GM23338 (cell line): Measurements from ENCODE around the gene ANTXR1. TPM values are rescaled to one million over a fixed set of nuclear protein-coding genes. Genes with fewer than 3 reads are reported as not detected.

ENCODE experiments used
- ATAC-seq: fragments of 200-7000 bp; cut with Tn5 transposase; 3 replicates; pipeline ENCODE4 v1.9.1; 2020
- DNase-seq: peaks from one replicate; pipeline ENCODE4 v3.0.0-alpha.2; 2015; ENCODE audit warnings: low spot score
- H2AFZ ChIP-seq: fragments of 200-600 bp; sonication (generic); 2 replicates; pipeline ENCODE4 v1.8.0; 2016; ENCODE audit warnings: antibody characterized with exemption, mild to moderate bottlenecking, moderate library complexity
- H3F3A ChIP-seq: fragments of 200-600 bp; sonication (generic); replicated peaks from 2 replicates; pipeline ENCODE4 v1.8.0; 2017; ENCODE audit warnings: antibody characterized with exemption, mixed run types, low read depth
- H3K27ac ChIP-seq: fragments of 200-600 bp; sonication (generic); 2 replicates; pipeline ENCODE4 v1.6.1; 2016; ENCODE audit warnings: low read depth
- H3K27me3 ChIP-seq: fragments of 200-600 bp; sonication (generic); 2 replicates; pipeline ENCODE4 v1.8.0; 2016; ENCODE audit warnings: mild to moderate bottlenecking, mixed run types, moderate library complexity; ENCODE audit not compliant: insufficient read depth
- H3K36me3 ChIP-seq: fragments of 200-600 bp; sonication (generic); 2 replicates; pipeline ENCODE4 v1.8.0; 2016; ENCODE audit warnings: mild to moderate bottlenecking; ENCODE audit not compliant: insufficient read depth
- H3K4me1 ChIP-seq: fragments of 200-600 bp; sonication (generic); 2 replicates; pipeline ENCODE4 v1.8.0; 2016; ENCODE audit warnings: mild to moderate bottlenecking, moderate library complexity; ENCODE audit not compliant: insufficient read depth
- H3K4me2 ChIP-seq: fragments of 200-600 bp; sonication (generic); 2 replicates; pipeline ENCODE4 v1.7.1; 2017; ENCODE audit warnings: mixed run types
- H3K4me3 ChIP-seq: fragments of 200-600 bp; sonication (generic); 2 replicates; pipeline ENCODE4 v1.6.1; 2016; ENCODE audit warnings: mixed run types
- H3K79me2 ChIP-seq: fragments of 200-600 bp; sonication (generic); replicated peaks from 2 replicates; pipeline ENCODE4 v1.8.0; 2017; ENCODE audit warnings: mild to moderate bottlenecking; ENCODE audit not compliant: insufficient read depth
- H3K9me2 ChIP-seq: fragments of 200-600 bp; sonication (generic); 2 replicates; pipeline ENCODE4 v1.8.0; 2017; ENCODE audit not compliant: insufficient read depth
- H4K20me1 ChIP-seq: fragments of 200-600 bp; sonication (generic); replicated peaks from 2 replicates; pipeline ENCODE4 v1.8.0; 2017; ENCODE audit warnings: mild to moderate bottlenecking; ENCODE audit not compliant: insufficient read depth
- H3K27ac Mint-ChIP-seq: 2 replicates; pipeline ENCODE4 v1.8.0; 2020; ENCODE audit warnings: inconsistent platforms, mild to moderate bottlenecking, moderate library complexity, mixed read lengths
- H3K27me3 Mint-ChIP-seq: 3 replicates; pipeline ENCODE4 v1.8.0; 2022; ENCODE audit warnings: low read depth, mild to moderate bottlenecking, moderate library complexity, mixed read lengths, inconsistent platforms; ENCODE audit not compliant: insufficient read depth, poor library complexity
- H3K36me3 Mint-ChIP-seq: 3 replicates; pipeline ENCODE4 v1.8.0; 2021; ENCODE audit warnings: low read depth, mild to moderate bottlenecking, inconsistent platforms, moderate library complexity, mixed read lengths
- H3K4me1 Mint-ChIP-seq: 3 replicates; pipeline ENCODE4 v1.8.0; 2020; ENCODE audit warnings: mild to moderate bottlenecking, inconsistent platforms, mixed read lengths
- H3K4me3 Mint-ChIP-seq: 3 replicates; pipeline ENCODE4 v1.8.0; 2021; ENCODE audit warnings: moderate library complexity, mild to moderate bottlenecking, inconsistent platforms, mixed read lengths
- H3K9me3 Mint-ChIP-seq: 3 replicates; pipeline ENCODE4 v1.8.0; 2020; ENCODE audit warnings: moderate library complexity, mild to moderate bottlenecking, inconsistent platforms, mixed read lengths
- CREB1 ChIP-seq: fragments of 250-450 bp; sonication (Bioruptor Pico); IDR thresholded peaks from 2 replicates; pipeline ENCODE4 v1.5.0; 2020; ENCODE audit warnings: low read depth, mild to moderate bottlenecking, moderate library complexity
- ETS1 ChIP-seq: IDR thresholded peaks from 2 replicates; pipeline ENCODE4 v1.6.1; 2016; ENCODE audit warnings: antibody characterized with exemption
- EZH2 ChIP-seq: fragments of 200-600 bp; sonication (generic); IDR thresholded peaks from one replicate; pipeline ENCODE4 v1.8.0; 2017; ENCODE audit warnings: antibody characterized with exemption, mild to moderate bottlenecking, low read depth; ENCODE audit not compliant: unreplicated experiment
- EZH2phosphoT487 ChIP-seq: fragments of 200-600 bp; sonication (generic); IDR thresholded peaks from one replicate; pipeline ENCODE4 v1.8.1; 2018; ENCODE audit warnings: antibody characterized with exemption; ENCODE audit not compliant: unreplicated experiment
- JUNB ChIP-seq: IDR thresholded peaks from one replicate; pipeline ENCODE4 v1.6.1; 2016; ENCODE audit warnings: antibody characterized with exemption; ENCODE audit not compliant: unreplicated experiment
- NANOG ChIP-seq: IDR thresholded peaks from 2 replicates; pipeline ENCODE4 v1.6.1; 2016; ENCODE audit warnings: antibody characterized with exemption, borderline replicate concordance
- POLR2AphosphoS5 ChIP-seq: IDR thresholded peaks from 2 replicates; pipeline ENCODE4 v1.6.1; 2016; ENCODE audit warnings: antibody characterized with exemption, low read depth
- REST ChIP-seq: IDR thresholded peaks from one replicate; pipeline ENCODE4 v1.6.1; 2018; ENCODE audit warnings: antibody characterized with exemption; ENCODE audit not compliant: unreplicated experiment
- STAT1 ChIP-seq: IDR thresholded peaks from one replicate; pipeline ENCODE4 v1.6.1; 2016; ENCODE audit warnings: antibody characterized with exemption; ENCODE audit not compliant: unreplicated experiment
- ZNF114 ChIP-seq: fragments of 250-450 bp; sonication (Bioruptor Pico); IDR thresholded peaks from 2 replicates; pipeline ENCODE4 v1.5.0; 2020; ENCODE audit warnings: mild to moderate bottlenecking, moderate library complexity
- ZNF331 ChIP-seq: fragments of 250-450 bp; sonication (Bioruptor Pico); IDR thresholded peaks from 2 replicates; pipeline ENCODE4 v1.5.0; 2020; ENCODE audit warnings: low read depth, mild to moderate bottlenecking, moderate library complexity
- polyA plus RNA-seq: library from polyadenylated mRNA; unstranded; fragments of >200 nt; fragmentation: Nextera tagmentation; extraction: Ambion mirVana; gene quantifications from 2 replicates; pipeline ENCODE4 v1.2.1, GENCODE V29; 2016
- total RNA-seq: library from RNA; depleted of rRNA; stranded (reverse); fragments of >200 nt; shearing (Covaris generic); gene quantifications from 2 replicates; pipeline ENCODE4 v1.2.3, GENCODE V29; 2014
- TF ChIP-seq, protein P1 (sequence below), 2 experiments: fragments of 200-600 bp in 1 of 2; sonication (generic) in 1 of 2; conservative IDR thresholded peaks; 2 replicates each; pipeline versions ENCODE4 v1.5.1 to v1.6.1; 2016 to 2017; ENCODE audit warnings: antibody characterized with exemption in 2 of 2, low read depth in 2 of 2, mild to moderate bottlenecking in 2 of 2, moderate library complexity in 1 of 2

The ANTXR1 gene
- total and polyA plus RNA-seq, 2 experiments from 2014 or later: 16.1 to 23.1 TPM

- TF ChIP-seq ZNF331 (CRISPR knock-in tag) (no peak), EZH2 (no peak), CREB1 (CRISPR knock-in tag) (no peak), REST (no peak), ETS1 (no peak), NANOG (no peak), EZH2phosphoT487 (no peak), STAT1 (no peak)
- TF ChIP-seq, protein P1, sequence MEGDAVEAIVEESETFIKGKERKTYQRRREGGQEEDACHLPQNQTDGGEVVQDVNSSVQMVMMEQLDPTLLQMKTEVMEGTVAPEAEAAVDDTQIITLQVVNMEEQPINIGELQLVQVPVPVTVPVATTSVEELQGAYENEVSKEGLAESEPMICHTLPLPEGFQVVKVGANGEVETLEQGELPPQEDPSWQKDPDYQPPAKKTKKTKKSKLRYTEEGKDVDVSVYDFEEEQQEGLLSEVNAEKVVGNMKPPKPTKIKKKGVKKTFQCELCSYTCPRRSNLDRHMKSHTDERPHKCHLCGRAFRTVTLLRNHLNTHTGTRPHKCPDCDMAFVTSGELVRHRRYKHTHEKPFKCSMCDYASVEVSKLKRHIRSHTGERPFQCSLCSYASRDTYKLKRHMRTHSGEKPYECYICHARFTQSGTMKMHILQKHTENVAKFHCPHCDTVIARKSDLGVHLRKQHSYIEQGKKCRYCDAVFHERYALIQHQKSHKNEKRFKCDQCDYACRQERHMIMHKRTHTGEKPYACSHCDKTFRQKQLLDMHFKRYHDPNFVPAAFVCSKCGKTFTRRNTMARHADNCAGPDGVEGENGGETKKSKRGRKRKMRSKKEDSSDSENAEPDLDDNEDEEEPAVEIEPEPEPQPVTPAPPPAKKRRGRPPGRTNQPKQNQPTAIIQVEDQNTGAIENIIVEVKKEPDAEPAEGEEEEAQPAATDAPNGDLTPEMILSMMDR (conservative IDR thresholded peaks at IDR 0.05; ENCODE audit: low read depth in 2 of 2): no peak
Observed at GRCh38 chr2:69205076-69205475, 192.1 kb downstream of the ANTXR1 start (continued).

- Histone ChIP-seq H3F3A (no peaks in the 10 kb centered on the region), H3K27ac (no peak overlapping the region), H3K27me3 (no peaks in the 10 kb centered on the region), H3K4me3 (no peak overlapping the region), H3K36me3 (0 out of 2 replicates have a peak, but pooled peaks cover 4% of the 10 kb centered on the region), H3K79me2 (no peaks in the 10 kb centered on the region), H3K9me2 (no peaks in the 10 kb centered on the region; the same call in 1 of the 2 replicates), H3K4me1 (peaks cover 17% of the 10 kb centered on the region), H2AFZ (no peak overlapping the region), H4K20me1 (no peaks in the 10 kb centered on the region), H3K4me2 (no peak overlapping the region)
- Mint-ChIP-seq H3K4me3 (no peak overlapping the region), H3K36me3 (peaks cover 26% of the 10 kb centered on the region), H3K27ac (no peak overlapping the region), H3K27me3 (no peaks in the 10 kb centered on the region), H3K9me3 (peaks cover 19% of the 10 kb centered on the region), H3K4me1 (peaks cover 2% of the 10 kb centered on the region; the same call in 1 of the 3 replicates)
- no peak for ATAC-seq
- DNase-seq: no peak
- TF ChIP-seq ETS1: no peak
- TF ChIP-seq REST: no peak
- no peak for TF ChIP-seq ZNF331 (CRISPR knock-in tag)
- TF ChIP-seq STAT1: no peak
- TF ChIP-seq POLR2AphosphoS5: no peak
- TF ChIP-seq EZH2phosphoT487: no peak
- no peak for TF ChIP-seq NANOG
- TF ChIP-seq ZNF114 (CRISPR knock-in tag): no peak
- TF ChIP-seq EZH2: no peak
- TF ChIP-seq JUNB: no peak
- TF ChIP-seq, protein P1 (conservative IDR thresholded peaks at IDR 0.05; ENCODE audit: low read depth in 2 of 2): no peak
- no peak for TF ChIP-seq CREB1 (CRISPR knock-in tag)
Observed at GRCh38 chr2:69205491-69205890, 192.5 kb downstream of the ANTXR1 start.
